HG03196 (cell line): ENCODE data around the gene ZNF212.
A peak's percentile ranks its signal among the peaks of the same experiment; 100 is the strongest.

Source experiments
- ATAC-seq: cut with Tn5 transposase; IDR thresholded peaks from one replicate; pipeline ENCODE4 v1.9.1; 2021; ENCODE audit not compliant: unreplicated experiment

ZNF212 gene

GRCh38 chr7:149284850-149285585 is 45.6 kb downstream of the ZNF212 start:
- ATAC-seq: peak; percentile 97

DNA sequence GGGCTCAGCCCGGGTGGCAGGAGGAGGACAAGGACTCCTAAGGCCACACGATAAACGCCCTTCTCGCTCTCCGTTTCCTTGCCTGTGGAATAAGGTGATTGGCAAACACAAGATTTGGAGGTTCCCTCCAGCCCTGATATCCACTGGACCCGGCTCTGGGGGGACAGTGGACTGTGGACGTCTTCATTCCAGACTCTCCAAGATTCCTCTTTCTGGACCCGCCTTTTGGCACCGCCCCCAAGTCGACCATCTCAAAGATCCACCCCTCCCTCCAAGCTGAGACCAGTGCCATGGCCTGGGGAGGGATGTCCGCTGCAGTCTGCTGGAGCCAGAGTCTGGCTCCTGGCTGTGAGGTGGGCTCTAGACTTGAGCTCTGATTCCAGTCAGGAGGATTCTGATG is 46.2 kb downstream of the ZNF212 start:
- no peak for ATAC-seq

- no peak for ATAC-seq
These were observed 47.5 kb downstream of the ZNF212 start for GRCh38 chr7:149286811-149287400.

DNA sequence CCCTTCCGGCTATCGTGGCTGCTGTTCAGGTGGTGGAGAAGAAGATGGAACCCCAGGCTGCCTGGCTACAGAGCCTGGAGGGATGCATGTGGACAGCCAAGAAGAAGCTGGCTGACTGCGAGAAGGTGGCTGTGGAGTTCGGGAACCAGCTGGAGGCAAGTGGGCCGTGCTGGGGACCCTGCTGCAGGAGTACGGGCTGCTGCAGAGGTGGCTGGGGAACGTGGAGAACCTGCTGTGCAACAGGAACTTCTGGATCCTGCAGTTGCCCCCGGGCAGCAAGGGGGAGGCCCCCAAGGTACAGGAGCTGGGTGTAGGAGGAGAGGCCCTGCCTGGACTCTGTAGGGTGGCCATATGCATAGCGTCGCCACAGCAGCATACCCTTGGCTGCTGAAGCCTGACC is 48.2 kb downstream of the ZNF212 start:
- ATAC-seq: no peak

GRCh38 chr7:149289262-149289661 is 49.8 kb downstream of the ZNF212 start:
- ATAC-seq: no peak

GRCh38 chr7:149289856-149290255 is 50.4 kb downstream of the ZNF212 start:
- no peak for ATAC-seq

- no peak for ATAC-seq
These were observed 51.8 kb downstream of the ZNF212 start for GRCh38 chr7:149291036-149291780.

DNA sequence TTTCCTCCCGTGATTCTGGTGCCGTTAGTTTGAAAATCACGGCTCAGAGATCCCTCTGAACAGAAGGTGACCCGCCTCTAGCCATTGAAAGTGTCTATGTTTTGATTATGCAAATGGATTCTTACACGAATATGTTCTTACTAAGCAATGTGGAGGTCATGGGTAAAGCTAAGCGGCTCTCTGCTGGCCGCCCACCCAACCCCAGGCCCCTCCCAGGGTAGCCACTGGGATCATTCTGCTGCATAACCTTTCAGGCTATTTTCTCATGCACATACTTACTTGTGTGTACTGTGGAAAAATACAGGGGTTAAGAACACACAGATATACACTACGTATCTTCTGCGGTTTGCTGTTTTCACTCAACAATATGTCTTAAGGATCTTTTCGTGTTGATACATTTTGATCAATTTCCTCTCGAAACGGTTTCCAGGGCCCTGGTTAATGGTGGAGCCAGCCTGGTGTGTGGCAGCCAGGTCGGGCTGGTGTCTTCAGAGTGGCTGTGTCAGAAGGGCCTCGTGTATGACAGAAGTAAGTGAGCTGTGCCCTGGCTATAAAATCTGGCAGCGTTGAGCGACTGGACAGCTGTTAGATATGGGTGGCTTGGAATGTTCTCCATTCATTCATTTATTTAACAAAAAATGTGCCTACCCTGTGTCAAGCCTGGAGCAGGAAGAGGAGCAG is 52.5 kb downstream of the ZNF212 start:
- ATAC-seq: no peak

GRCh38 chr7:149292462-149292823 is 53.0 kb downstream of the ZNF212 start:
- ATAC-seq: no peak

DNA sequence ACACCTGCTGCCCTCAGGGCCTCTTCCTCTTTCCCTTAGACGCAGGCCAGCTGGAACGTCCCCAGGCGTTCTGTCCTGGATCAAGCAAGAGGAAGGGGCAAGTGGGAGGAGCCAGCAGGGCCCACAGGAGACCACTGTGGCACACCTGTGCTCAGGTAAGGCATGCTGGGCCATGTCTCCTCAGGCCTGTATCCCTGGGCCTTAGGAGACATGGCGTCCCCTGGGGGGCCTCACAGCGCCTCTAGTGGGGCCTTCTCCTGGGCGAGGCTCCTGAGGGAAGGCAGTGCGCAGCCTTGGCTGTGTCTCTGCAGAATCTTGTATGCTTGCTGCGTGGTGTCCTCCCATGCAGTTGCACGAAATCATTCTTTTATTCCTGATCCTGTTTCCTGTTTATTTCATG is 53.9 kb downstream of the ZNF212 start:
- no peak for ATAC-seq

GRCh38 chr7:149293946-149294633 is 54.6 kb downstream of the ZNF212 start:
- no peak for ATAC-seq

GRCh38 chr7:149294634-149295480 is 55.4 kb downstream of the ZNF212 start:
- ATAC-seq: no peak

- ATAC-seq: no peak
These were observed 56.0 kb downstream of the ZNF212 start for GRCh38 chr7:149295481-149295850.

GRCh38 chr7:149296368-149296767 is 56.9 kb downstream of the ZNF212 start:
- no peak for ATAC-seq

GRCh38 chr7:149297034-149297755 is 57.7 kb downstream of the ZNF212 start:
- ATAC-seq: no peak

- ATAC-seq: no peak
These were observed 61.3 kb downstream of the ZNF212 start for GRCh38 chr7:149300620-149301285.

- no peak for ATAC-seq
These were observed 62.8 kb downstream of the ZNF212 start for GRCh38 chr7:149302222-149302621.

- ATAC-seq: no peak
These were observed 63.4 kb downstream of the ZNF212 start for GRCh38 chr7:149302865-149303264.

DNA sequence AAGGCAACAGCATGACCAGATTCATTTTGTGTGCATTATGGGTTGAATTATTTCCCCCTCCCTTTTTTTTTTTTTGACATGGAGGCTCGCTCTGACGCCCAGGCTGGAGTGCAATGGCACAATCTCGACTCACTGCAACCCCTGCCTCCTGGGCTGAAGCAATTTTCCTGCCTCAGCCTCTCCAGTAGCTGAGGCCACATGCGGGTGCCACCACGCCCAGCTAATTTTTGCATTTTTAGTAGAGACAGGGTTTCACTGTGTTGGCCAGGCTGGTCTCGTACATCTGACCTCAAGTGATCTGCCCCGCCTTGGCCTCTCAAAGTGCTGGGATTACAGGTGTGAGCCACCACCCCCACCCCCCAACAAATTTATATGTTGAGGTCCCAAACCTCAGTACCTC is 64.6 kb downstream of the ZNF212 start:
- ATAC-seq: no peak
